ENCODE data around the gene TMOD4.

TMOD4 gene

GRCh38 chr1:151199873-151200581 lies 24.2 kb upstream of the TMOD4 start:
- no peak for TF ChIP-seq CTCF (IDR thresholded peaks at IDR 0.05; ENCODE audit: low read depth, low read length, missing control alignments)
- H3K4me3 ChIP-seq (replicated peaks; ENCODE audit: low read depth, low read length), result peak overlapping the region; percentile 100
- DNase-seq (ENCODE audit: extremely low read depth, low read depth), result peak; percentile 66

- no peak for TF ChIP-seq CTCF (IDR thresholded peaks at IDR 0.05; ENCODE audit: low read depth, low read length, missing control alignments)
- H3K4me3 ChIP-seq (replicated peaks; ENCODE audit: low read depth, low read length), result peak within 1 kb of the TSS; percentile 100
- peak; percentile 97 for DNase-seq (ENCODE audit: extremely low read depth, low read depth)
Observed at GRCh38 chr1:151198254-151199127, 22.7 kb upstream of the TMOD4 start, which contains the start of gene PIP5K1A. Gene PIP5K1A (plus strand): TSS chr1:151198552. CDS start chr1:151198997, 445 bp downstream.

GRCh38 chr1:151197863-151198253 lies 22.1 kb upstream of the TMOD4 start:
- no peak for TF ChIP-seq CTCF (IDR thresholded peaks at IDR 0.05; ENCODE audit: low read depth, low read length, missing control alignments)
- peak overlapping the region; percentile 100 for H3K4me3 ChIP-seq (replicated peaks; ENCODE audit: low read depth, low read length)
- no peak for DNase-seq (ENCODE audit: extremely low read depth, low read depth)

DNA sequence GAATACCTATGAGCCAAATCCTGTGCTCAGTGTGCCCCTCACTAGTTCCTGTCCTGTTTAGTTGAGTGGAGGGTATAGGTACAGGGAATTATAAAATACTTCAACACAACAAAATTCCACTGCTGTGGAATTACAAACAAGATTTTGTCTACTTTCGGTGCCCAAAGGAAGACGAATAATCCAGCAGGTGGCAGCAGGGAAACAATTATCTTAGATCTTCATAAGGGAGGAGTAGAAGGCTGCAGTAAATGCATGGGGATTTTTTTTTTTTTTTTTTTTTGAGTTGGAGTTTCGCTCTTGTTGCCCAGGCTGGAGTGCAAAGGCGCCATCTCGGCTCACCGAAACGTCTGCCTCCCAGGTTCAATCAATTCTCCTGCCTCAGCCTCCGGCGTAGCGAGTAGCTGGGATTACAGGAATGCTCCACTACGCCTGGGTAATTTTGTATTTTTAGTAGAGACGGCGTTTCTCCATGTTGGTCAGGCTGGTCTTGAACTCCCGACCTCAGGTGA lies 20.6 kb upstream of the TMOD4 start:
- peak; percentile 52 for TF ChIP-seq CTCF (IDR thresholded peaks at IDR 0.05; ENCODE audit: low read depth, low read length, missing control alignments)
- peak; percentile 90 for DNase-seq (ENCODE audit: extremely low read depth, low read depth)
- peak overlapping the region; percentile 23 for H3K4me3 ChIP-seq (replicated peaks; ENCODE audit: low read depth, low read length)

GRCh38 chr1:151194894-151195594 lies 19.3 kb upstream of the TMOD4 start:
- peak overlapping the region; percentile 23 for H3K4me3 ChIP-seq (replicated peaks; ENCODE audit: low read depth, low read length)
- DNase-seq (ENCODE audit: extremely low read depth, low read depth), result peak; percentile 81

- DNase-seq (ENCODE audit: extremely low read depth, low read depth), result no peak
- no peak for TF ChIP-seq CTCF (IDR thresholded peaks at IDR 0.05; ENCODE audit: low read depth, low read length, missing control alignments)
- H3K4me3 ChIP-seq (replicated peaks; ENCODE audit: low read depth, low read length), result no peak overlapping the region
Observed at GRCh38 chr1:151193856-151194255, 18.1 kb upstream of the TMOD4 start.

Data from HFF-Myc (cell line).